Hepatocyte (in vitro differentiated cells): Measurements from ENCODE around the gene MADD.

ENCODE experiments used
- CTCF ChIP-seq: fragments of 200-600 bp; sonication (generic); IDR thresholded peaks from 2 replicates; pipeline ENCODE4 v1.5.1; 2016; ENCODE audit warnings: antibody characterized with exemption, mild to moderate bottlenecking; ENCODE audit not compliant: poor library complexity
- EZH2 ChIP-seq: fragments of 200-600 bp; sonication (generic); IDR thresholded peaks from 2 replicates; pipeline ENCODE4 v1.6.1; 2016; ENCODE audit warnings: antibody characterized with exemption, mild to moderate bottlenecking, borderline replicate concordance
- EZH2phosphoT487 ChIP-seq: fragments of 200-600 bp; sonication (generic); IDR thresholded peaks from one replicate; pipeline ENCODE4 v1.6.1; 2018; ENCODE audit warnings: antibody characterized with exemption, mild to moderate bottlenecking, low read depth, moderate library complexity; ENCODE audit not compliant: unreplicated experiment, severe bottlenecking

- TF ChIP-seq CTCF (no peak), EZH2 (no peak), EZH2phosphoT487 (no peak)
Measured at GRCh38 chr11:47331454-47332302, 61.7 kb downstream of the MADD start.
